K562 (cell line): ENCODE measurements around the gene PLEKHM2.

ENCODE experiments used
- CEBPG ChIP-seq, 3 experiments: fragments of 200-800 bp in 1 of 3; sonication (Bioruptor generic) in 1 of 3; sonication (generic) in 1 of 3; formaldehyde crosslinking in 1 of 3; IDR thresholded peaks in 2 of 3; conservative IDR thresholded peaks in 1 of 3; 2 replicates each; pipeline versions ENCODE4 v1.6.1 to v1.8.0; 2016 to 2022; ENCODE audit warnings: missing compliant biosample characterization in 2 of 3, missing genetic modification characterization in 2 of 3, mild to moderate bottlenecking in 1 of 3, missing genetic modification reagents in 1 of 3
- FOS ChIP-seq: IDR thresholded peaks from 3 replicates; pipeline ENCODE4 v1.6.1; 2011; ENCODE audit not compliant: insufficient read length; ENCODE audit errors: extremely low read depth
- HIVEP1 ChIP-seq: fragments of 250-450 bp; sonication (Bioruptor Pico); IDR thresholded peaks from 2 replicates; pipeline ENCODE4 v1.4.0; 2020; ENCODE audit warnings: mild to moderate bottlenecking
- POLR2AphosphoS5 ChIP-seq: IDR thresholded peaks from 2 replicates; pipeline ENCODE4 v1.6.1; 2011; ENCODE audit warnings: mild to moderate bottlenecking, low read depth, low read length, moderate library complexity; ENCODE audit not compliant: control insufficient read depth, insufficient read depth
- TEAD2 ChIP-seq: fragments of 450-650 bp; IDR thresholded peaks from 2 replicates; pipeline ENCODE4 v1.6.1; 2016; ENCODE audit warnings: missing genetic modification characterization, control low read depth, missing compliant biosample characterization
- YY1 ChIP-seq, 3 experiments: IDR thresholded peaks; 2 replicates each; pipeline ENCODE4 v1.6.1; 2011; ENCODE audit warnings: low read length in 2 of 3, mild to moderate bottlenecking in 2 of 3, moderate library complexity in 2 of 3, borderline replicate concordance in 1 of 3, control low read depth in 1 of 3, low read depth in 1 of 3; ENCODE audit not compliant: insufficient read depth in 3 of 3, insufficient replicate concordance in 2 of 3, control insufficient read depth in 1 of 3, insufficient read length in 1 of 3; ENCODE audit errors: extremely low read depth in 1 of 3
- ZFX ChIP-seq: sonication (generic); formaldehyde crosslinking; IDR thresholded peaks from 2 replicates; pipeline ENCODE4 v1.8.0; 2022; ENCODE audit warnings: mild to moderate bottlenecking, missing genetic modification reagents, moderate library complexity
- ZNF121 ChIP-seq: sonication (generic); formaldehyde crosslinking; conservative IDR thresholded peaks from 2 replicates; pipeline ENCODE4 v1.8.0; 2022; ENCODE audit warnings: missing genetic modification reagents
- ZNF232 ChIP-seq: sonication (generic); formaldehyde crosslinking; IDR thresholded peaks from 2 replicates; pipeline ENCODE4 v1.8.0; 2022; ENCODE audit warnings: mild to moderate bottlenecking, missing genetic modification reagents
- TF ChIP-seq, protein P1 (sequence below), 3 experiments: IDR thresholded peaks in 2 of 3; conservative IDR thresholded peaks in 1 of 3; 2 replicates each; pipeline ENCODE4 v1.5.1; 2011 to 2012; ENCODE audit warnings: low read length in 3 of 3, mild to moderate bottlenecking in 3 of 3, control low read depth in 2 of 3, improper control_type of control experiment in 1 of 3, inconsistent platforms in 1 of 3, low read depth in 1 of 3, mixed read lengths in 1 of 3, moderate library complexity in 1 of 3; ENCODE audit not compliant: insufficient read depth in 2 of 3
- TF ChIP-seq, protein P2 (sequence below): fragments of 250-450 bp; sonication (Bioruptor Pico); IDR thresholded peaks from 2 replicates; pipeline ENCODE4 v1.5.0; 2020; ENCODE audit warnings: mild to moderate bottlenecking, borderline replicate concordance

DNA sequence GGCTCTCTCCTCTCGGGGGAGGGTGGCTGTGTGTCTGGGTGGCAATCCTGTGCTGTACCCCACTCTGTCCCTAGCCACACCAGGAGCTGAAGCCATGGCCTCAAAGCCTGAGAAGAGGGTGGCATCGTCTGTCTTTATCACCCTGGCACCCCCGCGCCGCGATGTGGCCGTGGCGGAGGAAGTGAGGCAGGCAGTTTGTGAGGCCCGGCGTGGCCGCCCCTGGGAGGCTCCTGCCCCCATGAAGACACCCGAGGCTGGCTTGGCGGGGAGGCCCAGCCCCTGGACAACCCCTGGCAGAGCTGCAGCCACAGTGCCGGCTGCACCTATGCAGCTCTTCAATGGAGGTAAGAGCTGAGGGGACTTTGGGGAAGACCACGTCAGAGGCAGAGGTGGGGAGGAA is 80.8 kb downstream of the PLEKHM2 start:
- TF ChIP-seq YY1 (IDR thresholded peaks at IDR 0.05; ENCODE audit: borderline replicate concordance in 1 of 3, control insufficient read depth in 1 of 3, extremely low read depth in 1 of 3, insufficient read depth in 3 of 3, insufficient read length in 1 of 3, insufficient replicate concordance in 2 of 3, low read depth in 1 of 3, low read length in 2 of 3), result no peak
- no peak for TF ChIP-seq TEAD2
- no peak for TF ChIP-seq FOS
- TF ChIP-seq, protein P1, sequence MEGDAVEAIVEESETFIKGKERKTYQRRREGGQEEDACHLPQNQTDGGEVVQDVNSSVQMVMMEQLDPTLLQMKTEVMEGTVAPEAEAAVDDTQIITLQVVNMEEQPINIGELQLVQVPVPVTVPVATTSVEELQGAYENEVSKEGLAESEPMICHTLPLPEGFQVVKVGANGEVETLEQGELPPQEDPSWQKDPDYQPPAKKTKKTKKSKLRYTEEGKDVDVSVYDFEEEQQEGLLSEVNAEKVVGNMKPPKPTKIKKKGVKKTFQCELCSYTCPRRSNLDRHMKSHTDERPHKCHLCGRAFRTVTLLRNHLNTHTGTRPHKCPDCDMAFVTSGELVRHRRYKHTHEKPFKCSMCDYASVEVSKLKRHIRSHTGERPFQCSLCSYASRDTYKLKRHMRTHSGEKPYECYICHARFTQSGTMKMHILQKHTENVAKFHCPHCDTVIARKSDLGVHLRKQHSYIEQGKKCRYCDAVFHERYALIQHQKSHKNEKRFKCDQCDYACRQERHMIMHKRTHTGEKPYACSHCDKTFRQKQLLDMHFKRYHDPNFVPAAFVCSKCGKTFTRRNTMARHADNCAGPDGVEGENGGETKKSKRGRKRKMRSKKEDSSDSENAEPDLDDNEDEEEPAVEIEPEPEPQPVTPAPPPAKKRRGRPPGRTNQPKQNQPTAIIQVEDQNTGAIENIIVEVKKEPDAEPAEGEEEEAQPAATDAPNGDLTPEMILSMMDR (IDR thresholded peaks at IDR 0.05 in 2 of 3, conservative IDR thresholded peaks at IDR 0.05 in 1 of 3; ENCODE audit: insufficient read depth in 2 of 3, low read depth in 1 of 3, low read length in 3 of 3), result no peak
- TF ChIP-seq CEBPG (CRISPR knock-in tag; IDR thresholded peaks at IDR 0.05), result no peak
- TF ChIP-seq CEBPG (tag; conservative IDR thresholded peaks at IDR 0.05 in 1 of 2, IDR thresholded peaks at IDR 0.05 in 1 of 2), result no peak
- TF ChIP-seq ZNF121 (CRISPR knock-in tag), result no peak
- TF ChIP-seq HIVEP1 (CRISPR knock-in tag), result no peak
- TF ChIP-seq ZFX, result no peak
- TF ChIP-seq ZNF232, result no peak
- TF ChIP-seq, protein P2, sequence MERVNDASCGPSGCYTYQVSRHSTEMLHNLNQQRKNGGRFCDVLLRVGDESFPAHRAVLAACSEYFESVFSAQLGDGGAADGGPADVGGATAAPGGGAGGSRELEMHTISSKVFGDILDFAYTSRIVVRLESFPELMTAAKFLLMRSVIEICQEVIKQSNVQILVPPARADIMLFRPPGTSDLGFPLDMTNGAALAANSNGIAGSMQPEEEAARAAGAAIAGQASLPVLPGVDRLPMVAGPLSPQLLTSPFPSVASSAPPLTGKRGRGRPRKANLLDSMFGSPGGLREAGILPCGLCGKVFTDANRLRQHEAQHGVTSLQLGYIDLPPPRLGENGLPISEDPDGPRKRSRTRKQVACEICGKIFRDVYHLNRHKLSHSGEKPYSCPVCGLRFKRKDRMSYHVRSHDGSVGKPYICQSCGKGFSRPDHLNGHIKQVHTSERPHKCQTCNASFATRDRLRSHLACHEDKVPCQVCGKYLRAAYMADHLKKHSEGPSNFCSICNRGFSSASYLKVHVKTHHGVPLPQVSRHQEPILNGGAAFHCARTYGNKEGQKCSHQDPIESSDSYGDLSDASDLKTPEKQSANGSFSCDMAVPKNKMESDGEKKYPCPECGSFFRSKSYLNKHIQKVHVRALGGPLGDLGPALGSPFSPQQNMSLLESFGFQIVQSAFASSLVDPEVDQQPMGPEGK (CRISPR knock-in tag), result no peak
- TF ChIP-seq POLR2AphosphoS5, result no peak
